Stimulated activated CD8-positive, alpha-beta memory T cell treated with anti-CD3 and anti-CD28 coated beads, Interleukin-4, amount 100 ng/mL, for 1 hour (primary cell): ENCODE data around the gene ARMC5.

Experiments used
- DNase-seq, 2 donors: peaks; one replicate each; pipeline ENCODE4 v3.0.0-alpha.2; 2020; ENCODE audit warnings: low read depth in 2 of 2, low spot score in 1 of 2

ARMC5 gene

DNA sequence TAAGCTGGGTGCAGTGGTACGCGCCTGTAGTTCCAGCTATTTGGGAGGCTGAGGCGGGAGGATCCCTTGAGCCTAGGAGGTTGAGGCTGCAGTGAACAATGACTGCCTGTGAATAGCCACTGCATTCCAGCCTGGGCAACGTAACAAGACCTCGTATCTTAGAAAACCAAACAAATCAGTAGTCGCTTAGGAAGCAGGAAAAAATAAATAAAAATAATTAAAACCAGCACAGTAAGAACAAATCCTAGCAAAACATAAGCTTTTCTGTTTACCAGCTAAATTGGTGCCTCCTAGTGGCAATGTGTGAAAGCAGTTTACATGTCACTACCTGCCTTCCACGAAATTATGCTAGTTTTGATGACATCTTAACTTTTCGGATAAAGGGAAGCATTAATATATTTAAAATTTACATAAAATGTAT lies 1.3 kb downstream of the ARMC5 start:
- no peak for DNase-seq

DNA sequence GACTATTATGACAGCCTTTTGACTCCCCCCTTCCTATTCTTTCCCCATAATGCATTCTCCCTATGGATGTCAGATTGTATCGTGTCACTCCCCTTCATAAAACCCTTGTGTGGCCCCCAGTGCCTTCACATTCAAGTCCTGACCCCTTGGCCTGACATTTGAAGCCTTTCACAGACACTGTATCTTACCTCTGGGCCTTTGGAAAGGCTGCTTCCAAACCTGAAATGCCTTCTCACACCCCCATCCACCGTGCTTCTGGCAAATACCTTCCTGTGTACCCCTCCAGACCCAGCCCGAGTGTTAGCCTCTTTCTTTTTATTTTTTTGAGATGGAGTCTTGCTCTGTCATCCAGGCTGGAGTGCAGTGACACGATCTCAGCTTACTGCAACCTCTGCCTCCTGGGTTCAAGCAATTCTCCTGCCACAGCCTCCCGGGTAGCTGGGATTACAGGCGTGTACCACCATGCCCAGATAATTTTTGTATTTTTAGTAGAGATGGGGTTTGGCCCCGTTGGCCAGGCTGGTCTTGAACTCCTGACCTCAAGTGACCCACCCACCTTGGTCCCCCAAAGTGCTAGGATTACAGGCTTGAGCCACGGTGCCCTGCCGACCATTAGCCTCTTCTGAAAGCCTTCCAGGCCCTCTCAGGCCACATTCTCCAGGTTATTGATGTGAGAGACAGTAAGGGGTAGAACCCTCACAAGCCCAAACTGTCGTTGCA lies 2.1 kb downstream of the ARMC5 start:
- no peak for DNase-seq

DNA sequence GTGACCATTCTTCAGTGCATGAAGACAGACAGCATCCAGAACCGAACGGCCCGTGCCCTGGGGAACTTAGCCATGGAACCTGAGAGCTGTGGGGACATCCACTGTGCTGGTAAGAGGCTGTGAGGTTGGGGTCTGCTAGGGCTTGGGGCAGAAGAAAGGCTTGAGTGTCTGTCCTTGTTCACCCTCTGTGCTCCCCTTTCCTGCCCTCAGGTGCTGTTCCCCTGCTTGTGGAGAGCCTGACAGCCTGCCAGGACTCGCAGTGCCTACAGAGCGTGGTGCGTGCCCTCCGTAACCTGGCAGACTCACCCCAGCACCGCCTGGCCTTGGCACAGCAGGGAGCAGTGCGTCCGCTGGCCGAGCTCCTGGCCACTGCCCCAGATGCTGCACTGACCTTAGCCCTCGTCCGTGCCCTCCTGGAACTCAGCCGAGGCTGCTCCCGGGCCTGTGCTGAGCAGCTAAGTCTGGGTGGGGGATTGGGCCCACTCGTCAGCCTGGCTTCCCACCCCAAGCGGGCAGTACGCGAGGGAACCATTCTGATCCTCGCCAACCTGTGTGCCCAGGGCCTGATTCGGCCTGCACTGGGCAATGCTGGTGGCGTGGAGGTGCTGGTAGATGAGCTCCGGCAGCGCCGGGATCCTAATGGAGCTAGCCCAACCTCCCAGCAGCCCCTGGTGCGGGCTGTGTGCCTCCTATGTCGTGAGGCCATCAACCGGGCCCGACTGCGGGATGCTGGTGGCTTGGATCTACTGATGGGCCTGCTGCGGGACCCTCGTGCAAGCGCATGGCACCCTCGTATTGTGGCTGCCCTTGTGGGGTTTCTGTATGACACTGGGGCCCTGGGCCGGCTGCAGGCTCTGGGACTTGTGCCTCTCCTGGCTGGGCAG lies 2.9 kb downstream of the ARMC5 start:
- no peak for DNase-seq

DNA sequence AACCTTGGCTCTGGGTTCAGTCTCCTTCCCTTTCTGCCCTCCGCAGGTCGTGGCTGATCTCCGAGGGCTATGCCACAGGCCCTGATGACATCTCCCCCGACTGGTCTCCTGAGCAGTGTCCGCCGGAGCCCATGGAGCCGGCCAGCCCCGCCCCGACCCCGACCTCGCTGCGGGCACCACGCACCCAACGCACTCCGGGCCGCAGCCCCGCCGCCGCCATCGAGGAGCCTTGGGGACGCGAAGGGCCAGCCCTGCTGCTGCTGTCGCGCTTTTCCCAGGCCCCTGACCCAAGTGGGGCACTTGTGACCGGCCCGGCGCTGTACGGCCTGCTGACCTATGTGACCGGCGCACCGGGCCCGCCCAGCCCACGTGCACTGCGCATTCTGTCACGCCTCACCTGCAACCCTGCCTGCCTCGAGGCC lies 5.1 kb downstream of the ARMC5 start:
- DNase-seq: no peak

DNA sequence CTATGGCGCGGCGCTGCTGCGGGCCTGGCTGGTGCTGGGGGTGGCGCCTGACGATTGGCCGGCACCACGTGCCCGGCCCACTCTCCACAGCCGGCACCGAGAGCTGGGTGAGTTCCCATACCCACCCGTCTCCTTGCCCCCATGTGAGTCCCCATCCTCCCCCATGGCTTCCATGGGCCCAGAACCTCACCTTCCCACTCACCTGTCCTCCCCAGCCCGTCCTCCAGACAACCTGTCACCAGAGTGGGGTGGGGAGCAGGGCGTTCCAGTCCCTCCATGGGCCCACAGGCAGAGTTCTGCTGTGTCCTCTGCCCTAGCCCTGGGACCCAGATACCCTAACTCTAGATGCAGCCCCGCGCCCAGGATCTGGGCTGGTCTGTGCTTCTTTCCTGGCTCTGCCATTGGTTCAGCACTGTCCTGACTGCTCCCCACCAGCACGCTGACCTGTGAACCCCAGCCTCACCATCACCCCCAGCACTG lies 5.5 kb downstream of the ARMC5 start:
- DNase-seq: no peak

DNA sequence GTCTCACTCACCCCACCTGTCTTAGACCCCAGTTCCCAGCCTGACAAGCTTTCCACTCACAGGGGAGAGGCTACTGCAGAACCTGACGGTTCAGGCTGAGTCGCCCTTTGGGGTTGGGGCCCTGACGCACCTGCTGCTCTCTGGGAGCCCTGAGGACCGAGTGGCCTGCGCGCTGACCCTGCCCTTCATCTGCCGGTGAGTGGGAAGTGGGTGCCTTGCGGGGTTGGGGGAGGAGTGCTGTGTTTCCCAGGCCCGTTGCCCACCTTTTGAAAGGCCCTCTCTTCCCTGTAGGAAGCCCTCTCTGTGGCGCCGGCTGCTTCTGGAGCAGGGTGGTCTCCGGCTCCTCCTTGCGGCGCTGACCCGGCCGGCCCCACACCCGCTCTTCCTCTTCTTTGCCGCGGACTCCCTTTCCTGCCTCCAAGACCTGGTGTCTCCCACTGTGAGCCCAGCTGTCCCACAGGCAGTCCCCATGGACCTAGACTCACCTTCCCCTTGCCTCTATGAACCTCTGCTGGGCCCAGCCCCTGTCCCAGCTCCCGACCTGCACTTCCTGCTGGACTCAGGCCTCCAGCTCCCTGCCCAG lies 6.6 kb downstream of the ARMC5 start:
- no peak for DNase-seq

DNA sequence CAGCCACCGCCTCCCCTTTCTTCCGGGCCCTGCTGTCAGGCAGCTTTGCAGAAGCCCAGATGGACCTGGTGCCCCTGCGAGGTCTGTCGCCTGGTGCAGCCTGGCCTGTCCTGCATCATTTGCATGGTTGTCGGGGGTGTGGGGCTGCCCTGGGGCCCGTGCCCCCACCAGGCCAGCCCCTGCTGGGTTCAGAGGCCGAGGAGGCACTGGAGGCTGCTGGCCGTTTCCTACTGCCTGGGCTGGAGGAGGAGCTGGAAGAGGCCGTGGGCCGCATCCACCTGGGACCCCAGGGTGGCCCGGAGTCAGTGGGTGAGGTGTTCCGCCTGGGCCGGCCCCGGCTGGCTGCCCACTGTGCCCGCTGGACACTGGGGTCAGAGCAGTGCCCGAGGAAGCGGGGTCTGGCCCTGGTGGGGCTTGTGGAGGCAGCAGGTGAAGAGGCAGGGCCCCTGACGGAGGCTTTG lies 7.1 kb downstream of the ARMC5 start:
- DNase-seq: no peak

DNA sequence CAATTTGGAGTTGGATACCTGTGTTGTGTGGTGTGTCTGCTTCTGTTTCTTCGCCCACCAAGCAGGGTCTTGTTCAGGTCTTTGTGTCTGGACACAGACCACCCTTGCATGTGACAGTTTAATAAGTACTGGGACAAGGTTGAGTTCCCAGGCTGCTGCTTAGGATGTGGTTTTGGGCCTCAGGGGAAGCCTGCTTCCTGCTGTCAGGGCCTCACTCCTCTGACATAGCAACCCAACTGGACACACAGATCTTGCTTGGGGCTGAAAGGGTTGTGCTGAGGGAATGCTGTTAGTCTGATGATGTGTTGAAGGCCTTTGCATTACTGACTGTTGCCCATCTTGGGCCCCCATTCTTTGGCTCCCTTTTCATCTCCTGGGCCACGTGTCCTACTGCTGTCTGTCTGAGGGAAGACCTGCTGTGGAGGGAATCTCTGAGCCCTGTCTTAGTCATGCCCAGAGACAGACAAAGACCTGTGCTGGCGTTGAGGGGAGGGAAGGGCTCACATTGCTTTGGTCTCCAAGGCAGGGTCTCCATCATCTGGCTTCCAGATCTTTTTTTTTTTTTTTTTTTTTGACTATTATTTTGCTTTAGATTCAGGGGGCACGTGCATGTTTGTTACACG lies 8.0 kb downstream of the ARMC5 start:
- DNase-seq: no peak

DNA sequence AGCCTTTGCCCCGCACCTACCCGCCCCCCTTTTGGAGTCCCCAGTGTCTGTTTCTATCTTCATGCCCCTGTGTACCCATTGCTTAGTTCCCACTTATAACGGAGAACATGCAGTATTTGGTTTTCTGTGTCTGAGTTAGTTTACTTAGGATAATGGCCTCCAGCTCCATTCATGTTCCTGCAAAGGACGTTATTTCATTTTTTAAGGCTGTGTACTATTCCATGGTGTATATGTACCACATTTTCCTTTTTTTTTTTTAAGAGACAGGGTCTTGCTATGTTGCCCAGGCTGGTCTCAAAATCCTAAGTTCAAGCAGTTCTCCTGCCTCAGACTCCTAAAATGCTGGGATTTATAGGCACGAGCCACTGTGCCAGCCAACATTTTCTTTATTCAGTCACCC lies 8.6 kb downstream of the ARMC5 start:
- no peak for DNase-seq

DNA sequence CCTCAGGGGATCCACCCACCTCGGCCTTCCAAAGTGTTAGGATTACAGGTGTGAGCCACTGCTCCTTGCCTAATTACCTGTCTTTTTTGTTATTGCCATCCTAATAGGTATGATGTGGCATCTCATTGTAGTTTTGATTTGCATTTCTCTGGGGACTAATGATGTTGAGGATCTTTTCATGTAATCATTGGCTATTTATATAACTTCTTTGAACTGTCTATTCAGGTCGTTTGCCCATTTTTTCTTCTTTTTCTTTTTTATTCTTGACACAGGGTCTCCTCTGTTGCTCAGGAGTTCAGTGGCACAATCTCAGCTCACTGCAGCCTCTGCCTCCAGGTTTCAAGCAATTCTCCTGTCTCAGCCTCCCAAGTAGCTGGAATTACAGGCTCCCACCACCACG lies 11.3 kb downstream of the ARMC5 start:
- no peak for DNase-seq

DNA sequence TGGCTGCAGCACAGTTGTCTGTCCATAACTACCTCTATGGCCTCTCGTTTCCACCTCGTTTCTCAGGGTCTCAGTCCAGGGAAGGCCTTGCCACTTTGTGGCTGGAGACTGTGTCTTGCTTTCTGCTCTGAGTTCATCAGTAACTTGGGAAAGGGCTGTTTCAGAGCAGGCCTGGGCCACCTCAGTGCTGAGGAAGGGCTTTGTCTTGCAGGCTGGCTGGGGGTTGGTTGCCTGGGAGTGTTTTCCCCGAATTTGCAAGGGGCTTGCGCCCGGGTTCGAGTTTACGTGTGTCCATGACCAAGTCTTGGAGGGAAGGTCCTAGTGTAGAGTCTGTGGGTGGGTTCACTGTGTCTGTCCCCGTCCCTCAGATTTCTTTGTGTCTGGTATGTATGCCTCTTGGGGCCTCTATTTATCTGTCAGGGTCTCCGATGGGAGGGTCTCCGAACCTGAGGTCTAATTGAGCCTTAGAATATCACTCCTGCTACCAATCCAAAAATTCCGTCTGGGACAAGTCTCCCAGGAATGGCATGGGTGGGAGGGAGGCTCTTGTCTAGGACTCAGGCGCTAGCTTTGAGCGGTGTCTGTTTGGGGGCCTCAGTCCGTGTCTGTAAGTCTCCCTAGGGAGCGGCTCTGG lies 12.1 kb downstream of the ARMC5 start:
- DNase-seq: no peak

DNA sequence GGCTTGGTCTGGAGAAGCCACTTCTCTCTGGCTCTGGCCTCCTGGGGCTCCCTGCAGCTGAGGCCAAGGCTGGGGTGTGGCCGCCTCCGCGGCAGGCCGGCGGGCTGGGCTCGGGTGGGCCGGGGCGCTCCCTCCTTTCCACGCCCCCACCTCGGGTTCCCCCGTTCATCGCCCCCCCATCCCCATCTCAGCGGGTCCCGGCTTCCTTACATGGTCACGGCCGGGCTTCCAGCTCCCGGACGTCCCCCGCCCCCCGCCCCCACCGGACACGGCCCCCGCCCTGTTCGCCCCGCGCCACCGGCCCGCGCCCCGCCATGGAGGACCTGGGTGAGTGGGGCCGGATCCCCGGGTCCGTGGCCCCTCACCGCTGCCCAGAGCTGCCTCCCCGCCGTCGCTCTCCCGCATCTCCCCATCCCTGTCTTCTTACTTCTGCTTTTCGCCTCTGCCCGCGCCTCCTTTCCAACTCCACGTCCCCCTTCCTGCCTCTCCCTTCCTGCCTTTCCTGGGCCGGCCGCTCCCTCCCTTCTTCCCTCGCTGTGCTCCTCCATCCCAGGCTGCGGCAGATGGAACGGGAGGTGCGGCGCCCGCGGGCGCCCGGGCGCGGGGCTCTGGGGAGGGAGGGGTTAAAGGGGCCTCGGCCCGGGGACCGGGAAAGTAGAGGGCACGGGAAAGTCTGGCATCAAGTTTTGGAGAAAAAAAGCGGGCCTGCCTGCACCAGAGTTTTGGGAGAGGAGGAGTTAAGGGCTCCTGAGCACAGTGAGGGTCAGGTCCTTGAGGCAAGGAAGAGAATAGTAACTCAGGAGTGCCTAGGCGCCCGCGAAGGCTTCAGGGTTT lies 12.8 kb downstream of the ARMC5 start, which contains the start of gene TGFB1I1:
Gene TGFB1I1, plus strand, starts transcription at position 278 of the 834 bp plus-strand sequence. Its CDS starts 37 bp downstream, at position 315.
- no peak for DNase-seq

DNA sequence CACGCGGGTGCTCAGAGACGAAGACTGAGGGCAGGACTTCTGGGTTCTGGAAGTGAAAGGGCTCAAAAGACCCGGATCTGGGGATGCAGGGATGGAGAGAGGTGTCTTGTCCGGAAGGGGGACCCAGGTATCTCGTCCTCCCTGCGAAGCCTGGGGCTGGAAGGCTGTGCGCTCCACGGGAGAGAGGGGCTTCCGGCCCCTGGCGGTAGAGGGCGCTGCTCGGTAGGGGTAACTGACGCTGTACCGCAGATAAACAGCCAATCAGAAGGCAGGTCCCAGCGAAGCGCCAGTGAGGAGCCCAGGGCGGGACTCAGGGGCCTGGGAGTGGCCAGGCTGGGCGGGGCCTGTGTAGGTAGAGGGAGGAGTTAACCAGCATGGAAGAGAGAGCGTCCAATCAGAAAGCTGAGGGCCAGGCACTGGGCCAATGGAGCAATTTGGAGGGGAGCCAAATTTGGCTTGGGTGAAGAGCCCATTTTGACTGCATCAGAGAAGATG lies 13.5 kb downstream of the ARMC5 start:
- no peak for DNase-seq

DNA sequence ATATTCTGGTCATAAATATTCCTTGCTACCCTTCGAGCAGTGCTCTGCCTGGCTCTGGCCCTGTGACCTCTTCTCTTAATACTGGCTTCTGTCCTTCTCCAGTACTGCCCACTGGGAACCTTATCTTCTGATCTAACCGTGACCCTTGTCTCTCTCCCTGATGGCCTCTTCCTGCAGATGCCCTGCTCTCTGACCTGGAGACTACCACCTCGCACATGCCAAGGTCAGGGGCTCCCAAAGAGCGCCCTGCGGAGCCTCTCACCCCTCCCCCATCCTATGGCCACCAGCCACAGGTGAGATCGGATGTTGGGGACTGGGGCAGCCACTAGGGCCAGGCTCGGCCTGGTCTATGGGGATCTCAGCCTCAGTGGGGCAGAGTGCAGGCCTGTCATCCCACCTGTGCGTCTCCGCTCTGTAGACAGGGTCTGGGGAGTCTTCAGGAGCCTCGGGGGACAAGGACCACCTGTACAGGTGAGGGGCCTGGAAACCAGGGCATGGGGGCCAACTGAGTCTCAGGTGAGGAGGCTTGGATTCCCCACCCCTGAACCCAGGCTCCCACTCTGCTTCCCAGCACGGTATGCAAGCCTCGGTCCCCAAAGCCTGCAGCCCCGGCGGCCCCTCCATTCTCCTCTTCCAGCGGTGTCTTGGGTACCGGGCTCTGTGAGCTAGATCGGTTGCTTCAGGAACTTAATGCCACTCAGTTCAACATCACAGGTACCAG lies 14.1 kb downstream of the ARMC5 start:
- DNase-seq: no peak

DNA sequence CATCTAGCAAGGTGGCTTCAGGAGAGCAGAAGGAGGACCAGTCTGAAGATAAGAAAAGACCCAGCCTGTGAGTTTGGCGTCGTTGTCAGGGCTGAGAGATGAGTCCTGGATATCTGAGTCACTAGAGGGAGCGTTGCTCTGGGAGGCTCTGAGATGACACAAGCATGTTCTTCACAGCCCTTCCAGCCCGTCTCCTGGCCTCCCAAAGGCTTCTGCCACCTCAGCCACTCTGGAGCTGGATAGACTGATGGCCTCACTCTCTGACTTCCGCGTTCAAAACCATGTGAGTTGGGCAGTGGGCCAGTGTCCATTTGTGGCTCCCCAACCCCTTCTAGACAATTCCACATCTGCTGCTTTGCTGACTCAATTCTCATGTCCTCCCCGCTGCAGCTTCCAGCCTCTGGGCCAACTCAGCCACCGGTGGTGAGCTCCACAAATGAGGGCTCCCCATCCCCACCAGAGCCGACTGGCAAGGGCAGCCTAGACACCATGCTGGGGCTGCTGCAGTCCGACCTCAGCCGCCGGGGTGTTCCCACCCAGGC lies 14.9 kb downstream of the ARMC5 start:
- DNase-seq: no peak

DNA sequence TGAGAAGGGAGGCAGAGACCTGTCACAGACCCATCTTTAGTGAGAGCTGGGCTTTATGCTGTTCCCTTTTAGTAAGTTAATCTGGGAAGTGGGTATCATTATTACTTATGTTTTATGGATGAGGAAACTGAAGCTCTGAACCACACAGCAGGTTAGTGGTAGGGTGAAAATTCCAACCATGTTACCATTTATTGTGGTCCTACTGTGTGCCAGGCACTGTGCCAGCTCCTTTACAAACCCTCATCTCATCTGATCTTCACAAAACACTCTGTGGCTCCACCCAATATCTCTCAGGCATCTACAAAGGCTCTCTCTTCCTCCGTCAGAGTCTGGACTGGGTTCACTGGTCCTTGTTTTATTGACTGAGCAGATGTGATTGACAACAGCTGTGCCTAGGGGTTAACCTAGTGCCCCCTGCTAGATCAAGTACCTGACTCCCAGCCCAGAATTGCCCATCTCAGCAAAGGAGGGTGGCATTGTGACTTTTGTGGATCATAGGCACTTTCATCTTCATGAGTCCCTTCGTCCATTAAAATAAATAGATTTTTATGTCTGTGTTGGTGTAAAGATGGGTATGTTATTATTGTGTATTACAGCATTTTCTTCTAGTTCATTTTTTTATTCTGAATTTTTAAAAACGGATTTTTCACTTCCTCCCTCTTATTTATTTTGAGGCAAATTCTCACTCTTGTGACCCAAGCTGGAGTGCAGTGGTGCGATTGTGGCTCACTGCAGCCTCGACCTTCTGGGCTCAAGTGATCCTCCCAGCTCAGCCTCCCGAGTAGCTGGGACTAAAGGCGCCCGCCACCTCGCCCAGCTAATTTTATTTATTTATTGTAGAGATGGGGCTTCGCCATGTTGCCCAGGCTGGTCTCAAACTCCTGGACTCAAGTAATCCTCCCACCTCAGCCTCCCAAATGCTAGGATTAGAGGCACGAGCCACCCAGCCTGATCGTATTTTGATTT lies 15.8 kb downstream of the ARMC5 start:
- DNase-seq: no peak

DNA sequence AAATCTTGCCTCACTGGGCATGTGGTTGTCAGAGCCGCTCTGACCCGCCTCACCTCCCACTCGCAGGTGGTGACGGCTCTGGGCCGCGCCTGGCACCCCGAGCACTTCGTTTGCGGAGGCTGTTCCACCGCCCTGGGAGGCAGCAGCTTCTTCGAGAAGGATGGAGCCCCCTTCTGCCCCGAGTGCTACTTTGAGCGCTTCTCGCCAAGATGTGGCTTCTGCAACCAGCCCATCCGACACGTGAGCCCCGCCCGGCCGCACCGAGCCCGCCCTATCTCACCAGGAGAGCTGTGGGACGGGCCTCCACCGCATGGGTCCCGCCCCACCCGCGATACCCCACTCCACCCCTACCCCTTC lies 16.6 kb downstream of the ARMC5 start:
- no peak for DNase-seq
